Right lobe of liver (tissue), 4 donors: Measurements from ENCODE around the gene THAP5.
"Not testable (repeated sequence)": the region's sequence is repeated elsewhere in the genome, so short reads cannot be mapped to it uniquely, and the experiment has no call there.

ENCODE experiments used
- CTCF ChIP-seq, 4 donors: fragments of 200-600 bp in 3 of 4; fragments of 450-650 bp in 1 of 4; IDR thresholded peaks; one replicate each; pipeline versions ENCODE4 v1.5.1 to v1.8.0; 2016 to 2022; ENCODE audit warnings: antibody characterized with exemption in 4 of 4, mild to moderate bottlenecking in 2 of 4
- POLR2A ChIP-seq: fragments of 450-650 bp; IDR thresholded peaks from one replicate; pipeline ENCODE4 v1.6.1; 2017; ENCODE audit warnings: antibody characterized with exemption, mild to moderate bottlenecking
- donor health status: DM: no; HTN: no; CAD: no.
- donor health status: DM: no; HTN: no; CAD: no.
- donor health status: DM: no; HTN: yes; CAD: no.

- TF ChIP-seq CTCF (IDR thresholded peaks at IDR 0.05); POLR2A: not testable (repeated sequence)
Measured at GRCh38 chr7:108548141-108548896, 21.2 kb downstream of the THAP5 start.
